Dendritic cell treated with granulocyte-macrophage colony-stimulating factor and Interleukin-4, amounts not matched to agents 40 ng/mL and 50 ng/mL, for 4 days (primary cell): ENCODE data around the gene VILL.
"Not testable (repeated sequence)": the region's sequence is repeated elsewhere in the genome, so short reads cannot be mapped to it uniquely, and the experiment has no call there.

Source experiments
- H3K27ac Mint-ChIP-seq: one replicate; pipeline ENCODE4 v1.8.0; 2022; ENCODE audit warnings: mild to moderate bottlenecking, mixed read lengths
- H3K27me3 Mint-ChIP-seq: one replicate; pipeline ENCODE4 v1.8.0; 2022; ENCODE audit warnings: mild to moderate bottlenecking, mixed read lengths
- H3K36me3 Mint-ChIP-seq: one replicate; pipeline ENCODE4 v1.8.0; 2022; ENCODE audit warnings: low read depth, mixed read lengths
- H3K4me1 Mint-ChIP-seq: one replicate; pipeline ENCODE4 v1.8.0; 2022; ENCODE audit warnings: low read depth, mixed read lengths
- H3K4me3 Mint-ChIP-seq: one replicate; pipeline ENCODE4 v1.8.0; 2022; ENCODE audit warnings: mild to moderate bottlenecking, moderate library complexity, mixed read lengths
- H3K9me3 Mint-ChIP-seq: one replicate; pipeline ENCODE4 v1.8.0; 2022; ENCODE audit warnings: mixed read lengths
- intact Hi-C: fragments of 100-400 bp; cut with micrococcal nuclease; formaldehyde crosslinking; loops from one replicate; pipeline ENCODE4 v1.15.0; 2022

The VILL gene

DNA sequence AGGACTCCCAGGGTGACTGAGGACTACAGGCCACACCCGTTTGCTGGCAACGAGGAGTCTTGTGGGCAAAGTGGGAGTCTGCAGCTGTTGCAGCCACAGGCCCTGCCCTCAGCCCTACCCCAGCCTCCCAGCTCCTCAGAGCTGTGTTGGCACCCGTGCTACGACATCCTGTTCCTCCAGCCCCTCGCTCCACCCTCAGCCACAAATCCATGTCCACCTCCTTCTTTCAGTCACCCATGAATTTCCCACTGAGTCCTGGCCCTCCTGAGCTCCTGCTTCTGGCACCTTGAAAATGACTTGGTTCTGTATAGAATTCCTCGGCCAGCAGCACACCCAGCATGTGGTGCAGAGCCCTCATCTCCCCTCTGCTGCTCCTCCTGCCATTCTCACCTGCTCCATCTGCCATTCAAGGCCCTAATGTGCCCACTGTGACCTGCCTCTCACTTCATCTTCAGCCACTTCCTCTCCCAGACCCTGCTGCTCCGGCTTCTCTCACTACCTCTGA, 20.9 kb upstream of the VILL start:
- H3K4me3 Mint-ChIP-seq, result no peak overlapping the region

DNA sequence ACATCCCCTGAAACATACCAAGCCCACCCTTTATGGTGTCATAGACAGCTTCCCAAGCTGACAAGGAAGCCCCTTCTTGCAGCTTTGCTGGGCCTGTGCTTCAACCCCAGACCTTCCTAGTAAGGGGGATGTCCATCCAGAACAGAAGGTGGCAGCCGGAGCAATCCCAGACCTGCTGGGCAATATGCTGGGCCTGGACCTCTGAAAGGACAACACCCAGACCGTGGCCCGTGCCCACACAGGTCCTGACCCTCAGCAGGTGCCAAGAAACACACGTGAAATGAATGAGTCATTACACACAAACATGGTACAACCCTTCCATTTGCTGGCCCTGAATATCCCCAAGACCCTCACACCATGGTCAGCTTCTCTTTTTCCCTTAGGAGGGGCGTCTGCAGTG, 19.8 kb upstream of the VILL start:
- H3K36me3 Mint-ChIP-seq, result peaks cover 38% of the 10 kb centered on the region
- intact Hi-C loops, result loop anchor here (10.0 kb wide), 1 partner anchor 514 kb away; no protein-coding TSS in a partner anchor
- no peak overlapping the region for H3K4me3 Mint-ChIP-seq
- no peaks in the 10 kb centered on the region for H3K27me3 Mint-ChIP-seq
- no peaks in the 10 kb centered on the region for H3K9me3 Mint-ChIP-seq
- H3K27ac Mint-ChIP-seq, result no peak overlapping the region
- H3K4me1 Mint-ChIP-seq, result peaks cover 16% of the 10 kb centered on the region

More for the DNA sequence above, 20.9 kb upstream of the VILL start:
- Mint-ChIP-seq H3K27ac (no peak overlapping the region), H3K9me3 (no peaks in the 10 kb centered on the region), H3K4me1 (peaks cover 11% of the 10 kb centered on the region), H3K27me3 (no peaks in the 10 kb centered on the region), H3K36me3 (peaks cover 26% of the 10 kb centered on the region)
- intact Hi-C loops, result loop anchor here (5.0 to 10.0 kb wide), 2 partner anchors 57 to 515 kb away; no protein-coding TSS in a partner anchor

DNA sequence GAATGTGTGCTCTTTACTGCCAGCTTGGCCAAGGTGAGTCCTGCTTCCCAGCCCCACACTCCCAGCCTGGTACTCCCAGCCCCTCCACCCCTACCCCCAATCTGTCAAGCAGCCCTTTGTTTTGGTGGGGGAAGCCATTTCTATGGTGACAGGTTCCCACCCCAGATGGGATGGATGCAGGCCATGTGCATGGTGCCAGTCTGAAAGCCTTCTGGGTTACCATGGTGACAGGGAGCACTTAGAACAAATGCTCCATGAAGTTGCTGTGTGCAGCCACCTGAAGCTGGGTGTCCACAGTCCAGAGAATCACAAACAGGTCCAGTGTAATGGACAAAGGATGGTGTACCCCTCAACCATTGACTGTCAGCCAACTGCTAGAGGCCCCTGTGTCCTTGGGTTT, 19.1 kb upstream of the VILL start:
- H3K4me1 Mint-ChIP-seq, result peaks cover 16% of the 10 kb centered on the region
- H3K9me3 Mint-ChIP-seq, result no peaks in the 10 kb centered on the region
- no peak overlapping the region for H3K4me3 Mint-ChIP-seq
- H3K36me3 Mint-ChIP-seq, result peaks cover 44% of the 10 kb centered on the region
- no peaks in the 10 kb centered on the region for H3K27me3 Mint-ChIP-seq
- no peak overlapping the region for H3K27ac Mint-ChIP-seq
- intact Hi-C loops, result loop anchor here (10.0 kb wide), 1 partner anchor 513 kb away; no protein-coding TSS in a partner anchor

DNA sequence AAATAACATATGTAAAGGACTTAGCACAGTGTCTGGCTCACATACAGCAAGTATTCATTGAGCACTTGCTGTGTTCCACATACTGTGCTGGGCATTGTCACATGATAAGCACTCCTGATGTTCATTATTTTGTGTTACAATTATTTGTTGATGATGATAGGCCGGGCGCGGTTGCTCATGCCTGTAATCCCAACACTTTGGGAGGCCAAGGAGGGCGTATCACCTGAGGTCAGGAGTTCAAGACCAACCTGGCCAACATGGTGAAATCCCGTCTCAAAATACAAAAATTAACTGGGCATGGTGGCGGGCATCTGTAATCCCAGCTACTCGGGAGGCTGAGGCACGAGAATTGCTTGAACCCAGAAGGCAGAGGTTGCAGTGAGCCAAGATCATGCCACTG, 18.5 kb upstream of the VILL start:
- not testable (repeated sequence) for H3K4me3 Mint-ChIP-seq, H3K27me3 Mint-ChIP-seq, H3K27ac Mint-ChIP-seq, H3K9me3 Mint-ChIP-seq
- intact Hi-C loops, result loop anchor here (10.0 kb wide), 1 partner anchor 513 kb away; no protein-coding TSS in a partner anchor
- Mint-ChIP-seq H3K4me1 (peaks cover 16% of the 10 kb centered on the region), H3K36me3 (peaks cover 46% of the 10 kb centered on the region)

GRCh38 chr3:37973246-37974054, 17.1 kb upstream of the VILL start:
- Mint-ChIP-seq H3K4me3 (no peak overlapping the region), H3K9me3 (no peaks in the 10 kb centered on the region), H3K36me3 (peaks cover 42% of the 10 kb centered on the region), H3K27ac (no peak overlapping the region), H3K4me1 (peaks cover 16% of the 10 kb centered on the region), H3K27me3 (no peaks in the 10 kb centered on the region)
- intact Hi-C loops, result loop anchor here (1.0 to 10.0 kb wide), 2 partner anchors 30 to 511 kb away; no protein-coding TSS in a partner anchor

GRCh38 chr3:37974121-37975083, 16.2 kb upstream of the VILL start:
- intact Hi-C loops, result loop anchor here (1.0 to 10.0 kb wide), 2 partner anchors 29 to 510 kb away; no protein-coding TSS in a partner anchor
- Mint-ChIP-seq H3K36me3 (peaks cover 37% of the 10 kb centered on the region), H3K4me3 (no peak overlapping the region), H3K27ac (no peak overlapping the region), H3K4me1 (peaks cover 18% of the 10 kb centered on the region), H3K9me3 (no peaks in the 10 kb centered on the region), H3K27me3 (no peaks in the 10 kb centered on the region)

DNA sequence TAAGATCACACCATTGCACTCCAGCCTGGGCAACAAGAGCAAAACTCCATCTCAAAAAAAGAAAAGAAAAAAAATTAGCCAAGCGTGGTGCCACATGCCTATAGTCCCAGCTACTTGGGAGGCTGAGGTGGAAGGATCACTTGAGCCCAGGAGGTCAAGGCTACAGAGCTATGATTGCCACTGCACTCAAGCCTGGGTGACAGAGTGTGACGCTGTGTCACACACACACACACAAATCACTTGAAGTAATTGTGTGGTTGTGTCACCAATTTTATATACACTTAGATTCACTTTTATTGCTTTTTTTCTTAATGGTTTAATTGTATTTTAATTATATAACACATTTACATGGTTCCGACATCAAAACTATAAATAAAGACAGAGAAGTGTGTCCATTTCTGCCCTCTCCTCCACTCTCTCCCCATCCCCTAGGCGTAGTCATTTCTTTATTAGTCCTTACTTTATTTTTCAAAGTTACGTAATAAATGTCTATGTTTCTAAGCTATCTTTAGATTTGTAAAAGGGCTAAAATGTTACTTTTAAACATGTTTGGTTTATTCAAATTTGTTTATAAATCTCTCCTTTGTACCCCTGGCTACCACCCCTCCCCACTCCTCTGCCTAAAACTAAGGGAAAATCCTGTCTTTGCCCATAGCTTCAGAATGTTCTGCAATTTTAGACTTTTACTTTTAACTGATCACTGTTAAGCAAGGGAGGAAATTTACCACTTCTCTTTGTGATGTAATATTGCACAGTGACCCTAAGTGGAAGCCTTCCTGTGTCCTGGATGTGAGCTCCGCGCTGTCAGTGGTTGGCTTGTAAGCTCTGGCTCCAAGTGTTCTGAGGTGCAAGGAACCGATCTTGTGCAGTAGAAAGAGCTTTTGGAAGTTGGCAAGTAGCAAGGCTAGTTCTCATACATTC, 10.8 kb upstream of the VILL start:
- Mint-ChIP-seq H3K36me3 (peaks cover 48% of the 10 kb centered on the region), H3K27ac (peak overlapping the region; percentile 58), H3K9me3 (no peaks in the 10 kb centered on the region), H3K4me1 (peaks cover 31% of the 10 kb centered on the region), H3K4me3 (no peak overlapping the region), H3K27me3 (no peaks in the 10 kb centered on the region)
- intact Hi-C loops, result loop anchor here (2.0 to 10.0 kb wide), 2 partner anchors 15 to 505 kb away; no protein-coding TSS in a partner anchor

- intact Hi-C loops, result loop anchor here (2.0 kb wide), 1 partner anchor 14 kb away; no protein-coding TSS in a partner anchor
- Mint-ChIP-seq H3K36me3 (peaks cover 39% of the 10 kb centered on the region), H3K9me3 (no peaks in the 10 kb centered on the region), H3K4me3 (no peak overlapping the region), H3K27me3 (no peaks in the 10 kb centered on the region), H3K27ac (peak overlapping the region; percentile 58), H3K4me1 (peaks cover 33% of the 10 kb centered on the region)
Observed at GRCh38 chr3:37980462-37981347, 9.9 kb upstream of the VILL start.

DNA sequence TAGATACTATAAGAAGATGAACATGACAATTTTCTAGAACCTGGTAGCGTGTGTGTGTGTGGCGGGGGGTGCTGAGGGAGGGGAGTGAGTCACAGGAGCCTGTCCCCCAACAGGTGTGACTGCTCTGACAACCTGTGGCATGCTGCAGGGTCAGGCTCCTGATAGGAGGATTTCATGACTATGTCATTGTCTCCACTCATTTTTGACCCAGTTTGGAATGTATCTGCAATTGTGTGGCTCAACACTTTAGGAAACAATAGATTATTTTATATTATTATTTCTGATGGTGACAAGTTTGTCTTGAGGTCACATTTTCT, 9.3 kb upstream of the VILL start:
- Mint-ChIP-seq H3K4me3 (no peak overlapping the region), H3K27ac (no peak overlapping the region), H3K36me3 (peaks cover 34% of the 10 kb centered on the region), H3K4me1 (peaks cover 33% of the 10 kb centered on the region), H3K27me3 (no peaks in the 10 kb centered on the region), H3K9me3 (no peaks in the 10 kb centered on the region)
- intact Hi-C loops, result loop anchor here (2.0 kb wide), 1 partner anchor 13 kb away; no protein-coding TSS in a partner anchor

DNA sequence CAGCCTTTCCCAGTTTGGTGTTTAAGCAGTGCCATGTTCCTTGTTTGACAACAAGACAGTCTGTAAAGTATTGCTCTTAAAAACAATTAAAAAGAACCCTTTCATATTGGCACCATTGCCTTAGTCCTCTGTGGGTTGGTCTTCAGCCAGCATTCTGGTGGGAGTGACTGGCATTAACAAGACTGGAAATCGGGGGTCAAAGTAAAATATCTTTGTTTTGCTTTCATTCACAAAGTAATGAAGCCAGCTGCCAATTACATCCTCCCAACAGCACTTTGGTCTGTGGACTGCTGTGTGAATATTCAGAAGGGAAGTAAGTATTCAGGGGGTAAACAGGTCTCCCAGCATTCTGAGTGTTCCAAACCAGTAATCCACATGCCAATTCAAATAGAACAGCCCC, 8.3 kb upstream of the VILL start:
- no peaks in the 10 kb centered on the region for H3K9me3 Mint-ChIP-seq
- H3K4me3 Mint-ChIP-seq, result no peak overlapping the region
- peaks cover 29% of the 10 kb centered on the region for H3K36me3 Mint-ChIP-seq
- no peaks in the 10 kb centered on the region for H3K27me3 Mint-ChIP-seq
- H3K4me1 Mint-ChIP-seq, result peaks cover 33% of the 10 kb centered on the region
- intact Hi-C loops, result no loop called here
- H3K27ac Mint-ChIP-seq, result no peak overlapping the region

GRCh38 chr3:37984051-37984450, 6.5 kb upstream of the VILL start:
- Mint-ChIP-seq H3K4me1 (peaks cover 48% of the 10 kb centered on the region), H3K9me3 (no peaks in the 10 kb centered on the region), H3K36me3 (peaks cover 29% of the 10 kb centered on the region), H3K27ac (no peak overlapping the region), H3K27me3 (no peaks in the 10 kb centered on the region), H3K4me3 (no peak overlapping the region)
- intact Hi-C loops, result no loop called here

DNA sequence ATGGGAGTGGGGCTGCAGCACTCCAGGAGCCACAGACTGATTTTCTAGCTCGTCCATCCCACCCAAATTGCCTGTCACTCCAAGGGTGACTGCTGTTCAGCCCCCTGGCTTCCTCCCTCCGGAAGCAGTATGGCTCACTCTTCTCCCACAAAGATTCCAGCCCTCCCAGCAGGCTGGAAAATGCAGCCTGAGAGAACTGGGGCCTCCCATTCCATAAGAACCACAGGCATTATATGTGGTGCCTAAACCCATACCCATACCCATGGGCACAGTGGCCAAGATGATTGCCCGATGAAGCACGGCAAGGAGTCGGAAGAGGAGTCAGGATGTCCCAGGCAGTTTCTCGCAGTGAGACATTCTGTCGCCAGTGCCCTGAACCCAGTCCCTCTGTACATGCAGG, 6.0 kb upstream of the VILL start:
- no peaks in the 10 kb centered on the region for H3K9me3 Mint-ChIP-seq
- intact Hi-C loops, result no loop called here
- H3K27ac Mint-ChIP-seq, result no peak overlapping the region
- no peak overlapping the region for H3K4me3 Mint-ChIP-seq
- H3K36me3 Mint-ChIP-seq, result peaks cover 29% of the 10 kb centered on the region
- H3K4me1 Mint-ChIP-seq, result peaks cover 49% of the 10 kb centered on the region
- no peaks in the 10 kb centered on the region for H3K27me3 Mint-ChIP-seq
